Measurements from ENCODE around the gene CFAP74. TPM values are rescaled to one million over a fixed set of nuclear protein-coding genes. Genes with fewer than 3 reads are reported as not detected.

CFAP74 gene
- polyA plus RNA-seq, 1 experiment, result not detected

GRCh38 chr1:1893291-1893985, 110.1 kb downstream of the CFAP74 start:
- POLR2A ChIA-PET, result no interaction called here
- CTCF ChIA-PET, result no interaction called here
- Histone ChIP-seq H3K9me3 (ENCODE audit: control insufficient read depth, insufficient read depth, low read length) (no peaks in the 10 kb centered on the region), H3K27ac (ENCODE audit: low read depth, low read length) (no peak overlapping the region), H3K27me3 (ENCODE audit: control insufficient read depth, insufficient read depth, low read length) (no peaks in the 10 kb centered on the region), H3K4me3 (ENCODE audit: low read depth, low read length) (no peak overlapping the region)
- no peak for DNase-seq (ENCODE audit: low read depth, low spot score)
- TF ChIP-seq CTCF (IDR thresholded peaks at IDR 0.05; ENCODE audit: low read depth, low read length), result no peak

- no peak overlapping the region for H3K27ac ChIP-seq (ENCODE audit: low read depth, low read length)
- no peak for DNase-seq (ENCODE audit: low read depth, low spot score)
- TF ChIP-seq CTCF (IDR thresholded peaks at IDR 0.05; ENCODE audit: low read depth, low read length), result no peak
- ChIA-PET POLR2A (no interaction called here), CTCF (no interaction called here)
- no peak overlapping the region for H3K4me3 ChIP-seq (ENCODE audit: low read depth, low read length)
- H3K9me3 ChIP-seq (ENCODE audit: control insufficient read depth, insufficient read depth, low read length), result no peaks in the 10 kb centered on the region
- no peaks in the 10 kb centered on the region for H3K27me3 ChIP-seq (ENCODE audit: control insufficient read depth, insufficient read depth, low read length)
Measured at GRCh38 chr1:1892763-1893120, 110.8 kb downstream of the CFAP74 start.

GRCh38 chr1:1892079-1892762, 111.4 kb downstream of the CFAP74 start:
- Histone ChIP-seq H3K4me3 (ENCODE audit: low read depth, low read length) (peak overlapping the region; percentile 76), H3K9me3 (ENCODE audit: control insufficient read depth, insufficient read depth, low read length) (no peaks in the 10 kb centered on the region), H3K27me3 (ENCODE audit: control insufficient read depth, insufficient read depth, low read length) (no peaks in the 10 kb centered on the region), H3K27ac (ENCODE audit: low read depth, low read length) (peak overlapping the region; percentile 11)
- DNase-seq (ENCODE audit: low read depth, low spot score), result no peak
- CTCF ChIA-PET, result interaction anchor here (0.5 to 1.4 kb wide), 2 partner anchors 14 to 17 kb away, joined by 7 to 10 read pairs; no protein-coding TSS in a partner anchor
- POLR2A ChIA-PET, result interaction anchor here (0.6 to 1.3 kb wide), 5 partner anchors 9 to 166 kb away, joined by 3 to 11 read pairs (median 4); no protein-coding TSS in a partner anchor
- TF ChIP-seq CTCF (IDR thresholded peaks at IDR 0.05; ENCODE audit: low read depth, low read length), result no peak

DNA sequence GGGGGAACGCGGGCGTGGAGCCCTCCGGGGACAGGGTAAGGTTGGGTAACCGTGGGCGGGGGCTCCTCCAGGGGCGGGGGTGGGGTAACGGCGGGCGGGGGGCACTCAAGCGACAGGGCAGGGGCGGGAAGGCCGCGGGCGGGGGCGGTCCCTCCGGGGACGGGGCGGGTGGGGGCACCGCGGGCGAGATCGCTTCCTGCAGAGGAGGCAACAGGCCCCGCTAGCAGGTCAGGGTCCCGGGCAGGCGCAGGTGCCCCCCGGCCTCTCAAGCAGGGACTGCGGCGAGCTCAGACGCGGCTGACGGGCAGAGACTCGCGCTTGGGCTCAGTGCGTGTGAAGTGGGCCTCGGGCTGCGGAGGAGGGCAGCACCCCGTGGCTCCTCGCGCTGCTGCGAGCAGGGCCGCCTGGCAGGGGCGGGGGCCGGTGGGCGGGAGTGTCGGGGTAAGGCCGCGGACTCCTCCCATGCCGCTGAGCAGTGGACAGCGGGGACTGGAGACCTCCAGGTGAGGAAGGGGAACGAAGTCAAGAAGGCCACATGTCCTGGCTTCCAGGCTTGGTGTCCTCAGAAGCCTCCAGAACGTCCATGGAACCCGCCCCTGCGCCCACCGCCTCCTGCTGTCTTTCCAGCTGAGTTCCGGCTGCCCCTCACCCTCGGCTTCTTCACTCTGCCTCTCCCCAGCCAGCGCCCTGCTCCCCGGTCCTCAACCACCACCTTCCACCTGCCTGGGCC, 112.1 kb downstream of the CFAP74 start:
- peak overlapping the region; percentile 76 for H3K4me3 ChIP-seq (ENCODE audit: low read depth, low read length)
- no peaks in the 10 kb centered on the region for H3K27me3 ChIP-seq (ENCODE audit: control insufficient read depth, insufficient read depth, low read length)
- ChIA-PET POLR2A (interaction anchor here (0.5 to 1.3 kb wide), 6 partner anchors 8 to 166 kb away, joined by 3 to 11 read pairs (median 4); no protein-coding TSS in a partner anchor), CTCF (interaction anchor here (1.4 kb wide), 1 partner anchor 14 kb away, joined by 10 read pairs; no protein-coding TSS in a partner anchor)
- peak overlapping the region; percentile 11 for H3K27ac ChIP-seq (ENCODE audit: low read depth, low read length)
- H3K9me3 ChIP-seq (ENCODE audit: control insufficient read depth, insufficient read depth, low read length), result no peaks in the 10 kb centered on the region
- no peak for DNase-seq (ENCODE audit: low read depth, low spot score)
- TF ChIP-seq CTCF (IDR thresholded peaks at IDR 0.05; ENCODE audit: low read depth, low read length), result no peak

Data from AG04450 (cell line).